ENCODE results near the gene CNIH2. TPM values are rescaled to one million over a fixed set of nuclear protein-coding genes. Genes with fewer than 3 reads are reported as not detected.

The CNIH2 gene
- total and polyA plus RNA-seq, 2 donors (not counting 1 experiment from before 2014, with no cell fraction given): 0.92 to 2.0 TPM

DNA sequence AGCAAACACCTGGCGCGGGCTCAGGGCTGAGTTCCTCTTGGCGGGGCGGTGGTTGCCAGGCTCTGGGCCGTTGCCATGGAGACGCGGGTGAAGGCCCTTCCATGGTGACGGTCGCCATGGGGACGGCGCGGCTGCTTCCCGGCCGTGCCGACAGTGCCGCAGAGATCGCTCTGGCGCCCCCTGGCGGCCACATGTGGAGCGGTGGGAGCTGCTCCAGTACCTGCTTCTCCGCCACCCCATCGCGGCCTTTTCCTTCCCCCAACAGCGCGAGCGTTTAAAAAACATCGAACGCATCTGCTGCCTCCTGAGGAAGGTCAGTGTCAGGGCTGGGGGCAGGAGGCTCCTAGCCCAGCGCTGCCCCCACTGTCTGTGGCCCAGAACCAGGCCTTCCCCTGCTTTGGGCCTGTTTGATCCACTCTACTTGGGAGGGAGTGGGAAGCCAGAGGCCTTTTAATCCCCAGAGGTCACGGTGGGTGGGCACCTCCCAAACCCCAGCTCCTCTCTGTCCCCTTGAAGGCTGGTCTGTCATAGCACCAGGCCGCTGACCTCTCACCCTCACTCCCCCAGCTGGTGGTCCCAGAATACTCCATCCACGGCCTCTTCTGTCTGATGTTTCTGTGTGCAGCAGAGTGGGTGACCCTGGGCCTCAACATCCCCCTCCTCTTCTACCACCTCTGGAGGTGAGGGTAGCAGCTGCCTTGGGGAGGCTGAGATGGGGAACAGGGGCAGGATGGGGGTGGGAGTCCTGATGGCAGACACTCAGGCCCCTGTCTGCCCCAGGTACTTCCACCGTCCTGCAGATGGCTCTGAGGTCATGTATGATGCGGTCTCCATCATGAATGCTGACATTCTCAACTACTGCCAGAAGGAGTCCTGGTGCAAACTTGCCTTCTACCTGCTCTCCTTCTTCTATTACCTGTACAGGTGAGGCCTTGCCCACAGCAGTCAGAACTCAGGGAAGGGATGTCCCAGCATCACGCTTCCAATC lies 4.8 kb downstream of the CNIH2 start:
- H3K4me1 ChIP-seq (ENCODE audit: control insufficient read depth in 2 of 2, insufficient read depth in 2 of 2, low read length in 2 of 2): peaks cover 23 to 36% of the 10 kb centered on the region in 2 donors
- ATAC-seq (ENCODE audit: low read depth) (peak; percentile 78), DNase-seq (peak; percentile 100)
- peaks cover 33% of the 10 kb centered on the region for H4K20me1 ChIP-seq (ENCODE audit: control insufficient read depth, insufficient read depth, low read length, poor library complexity, severe bottlenecking)
- Mint-ChIP-seq H3K27ac (peak overlapping the region; percentile 95), H3K4me3 (peak overlapping the region; percentile 60), H3K27me3 (peaks cover 3% of the 10 kb centered on the region), H3K9me3 (ENCODE audit: insufficient read depth) (no peaks in the 10 kb centered on the region), H3K4me1 (peaks cover 38% of the 10 kb centered on the region)
- CTCF ChIA-PET: interaction anchor here (0.5 to 4.1 kb wide), 15 partner anchors 9 to 230 kb away, joined by 3 to 33 read pairs (median 4); partner anchors contain the start of genes RAB1B, SF3B2, SLC29A2 and TMEM151A
- 12% methylated on average over 33 of the region's 35 CpGs for WGBS (ENCODE audit: insufficient coverage)
- intact Hi-C loops (cut with micrococcal nuclease): loop anchor here (1.0 kb wide), 2 partner anchors 14 to 60 kb away; partner anchors contain the start of gene RAB1B
- peak overlapping the region; percentile 58 for H3K4me2 ChIP-seq (replicated peaks; ENCODE audit: low read depth, low read length, poor library complexity, severe bottlenecking)
- POLR2A ChIA-PET: interaction anchor here (0.6 to 1.5 kb wide), 7 partner anchors 15 to 1161 kb away, joined by 3 to 11 read pairs (median 3); partner anchors contain the start of genes FAU, MRPL49, RAB1B and SF3B2
- no peak overlapping the region for H3K4me3 ChIP-seq (ENCODE audit: control extremely low read depth in 1 of 5, extremely low read depth in 1 of 5, insufficient read depth in 1 of 5, low read depth in 2 of 5, low read length in 4 of 5)
- H3K9ac ChIP-seq (ENCODE audit: low read length): no peak overlapping the region
- H3K27ac ChIP-seq (ENCODE audit: low read length in 2 of 2): peak overlapping the region; percentile 59 to 80
- H3K27me3 ChIP-seq (replicated peaks in 1 of 4; ENCODE audit: control extremely low read depth in 1 of 4, control insufficient read depth in 3 of 4, insufficient read depth in 4 of 4, low read length in 3 of 4): peaks cover 0 to 16% (median 3%) of the 10 kb centered on the region in 4 experiments
- TF ChIP-seq EZH2 (IDR thresholded peaks at IDR 0.05; ENCODE audit: borderline replicate concordance, insufficient read depth, low read depth, low read length, poor library complexity, severe bottlenecking): no peak
- TF ChIP-seq, protein P1, sequence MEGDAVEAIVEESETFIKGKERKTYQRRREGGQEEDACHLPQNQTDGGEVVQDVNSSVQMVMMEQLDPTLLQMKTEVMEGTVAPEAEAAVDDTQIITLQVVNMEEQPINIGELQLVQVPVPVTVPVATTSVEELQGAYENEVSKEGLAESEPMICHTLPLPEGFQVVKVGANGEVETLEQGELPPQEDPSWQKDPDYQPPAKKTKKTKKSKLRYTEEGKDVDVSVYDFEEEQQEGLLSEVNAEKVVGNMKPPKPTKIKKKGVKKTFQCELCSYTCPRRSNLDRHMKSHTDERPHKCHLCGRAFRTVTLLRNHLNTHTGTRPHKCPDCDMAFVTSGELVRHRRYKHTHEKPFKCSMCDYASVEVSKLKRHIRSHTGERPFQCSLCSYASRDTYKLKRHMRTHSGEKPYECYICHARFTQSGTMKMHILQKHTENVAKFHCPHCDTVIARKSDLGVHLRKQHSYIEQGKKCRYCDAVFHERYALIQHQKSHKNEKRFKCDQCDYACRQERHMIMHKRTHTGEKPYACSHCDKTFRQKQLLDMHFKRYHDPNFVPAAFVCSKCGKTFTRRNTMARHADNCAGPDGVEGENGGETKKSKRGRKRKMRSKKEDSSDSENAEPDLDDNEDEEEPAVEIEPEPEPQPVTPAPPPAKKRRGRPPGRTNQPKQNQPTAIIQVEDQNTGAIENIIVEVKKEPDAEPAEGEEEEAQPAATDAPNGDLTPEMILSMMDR (IDR thresholded peaks at IDR 0.05): peak; percentile 88
- H3K9me3 ChIP-seq (ENCODE audit: control extremely low read depth in 1 of 3, control insufficient read depth in 2 of 3, insufficient read depth in 1 of 3, low read length in 2 of 3): no peaks in the 10 kb centered on the region
- H2AFZ ChIP-seq (ENCODE audit: insufficient read depth, low read depth, low read length, poor library complexity, severe bottlenecking): peak overlapping the region; percentile 52
- peaks cover 0 to 13% of the 10 kb centered on the region in 2 experiments for H3K36me3 ChIP-seq (replicated peaks in 1 of 2; ENCODE audit: control extremely low read depth in 1 of 2, control insufficient read depth in 1 of 2, extremely low read depth in 1 of 2, insufficient read depth in 2 of 2, low read length in 1 of 2)
- peaks cover 30% of the 10 kb centered on the region for H3K79me2 ChIP-seq (ENCODE audit: control insufficient read depth, insufficient read depth, low read length)
